SK-N-SH treated with all-trans-retinoic acid at 6 μM for 48 hours (cell line): ENCODE measurements around the gene AGPAT3.

Experiments
- ATAC-seq: fragments of 200-7000 bp; cut with Tn5 transposase; 3 replicates; pipeline ENCODE4 v1.9.1; 2020; ENCODE audit warnings: mild to moderate bottlenecking, moderate library complexity
- ARNTL ChIP-seq: fragments of 450-650 bp; formaldehyde crosslinking; IDR thresholded peaks from 2 replicates; pipeline ENCODE4 v1.5.0; 2020; ENCODE audit warnings: low read depth, mild to moderate bottlenecking, moderate library complexity, borderline replicate concordance
- BACH2 ChIP-seq: fragments of 250-450 bp; sonication (Bioruptor Pico); IDR thresholded peaks from 2 replicates; pipeline ENCODE4 v1.9.0; 2021; ENCODE audit warnings: mild to moderate bottlenecking, borderline replicate concordance
- CSDC2 ChIP-seq: fragments of 250-450 bp; sonication (Bioruptor Pico); IDR thresholded peaks from 2 replicates; pipeline ENCODE4 v1.5.0; 2020; ENCODE audit warnings: mild to moderate bottlenecking, moderate library complexity
- CSRNP3 ChIP-seq: fragments of 250-450 bp; sonication (Bioruptor Pico); IDR thresholded peaks from 2 replicates; pipeline ENCODE4 v1.5.1; 2021; ENCODE audit warnings: mild to moderate bottlenecking, moderate library complexity
- ESRRG ChIP-seq: fragments of 250-450 bp; sonication (Bioruptor Pico); IDR thresholded peaks from 2 replicates; pipeline ENCODE4 v1.6.1; 2021; ENCODE audit warnings: mild to moderate bottlenecking
- GLIS3 ChIP-seq: fragments of 250-450 bp; sonication (Bioruptor Pico); IDR thresholded peaks from 2 replicates; pipeline ENCODE4 v1.5.0; 2020; ENCODE audit warnings: mild to moderate bottlenecking, moderate library complexity
- ISL1 ChIP-seq: fragments of 250-450 bp; sonication (Bioruptor Pico); IDR thresholded peaks from 2 replicates; pipeline ENCODE4 v2.1.2; 2022; ENCODE audit warnings: mild to moderate bottlenecking, moderate library complexity
- OSR1 ChIP-seq: fragments of 250-450 bp; sonication (Bioruptor Pico); IDR thresholded peaks from 2 replicates; pipeline ENCODE4 v1.8.0; 2022; ENCODE audit warnings: moderate library complexity, mild to moderate bottlenecking, inconsistent platforms
- PPARA ChIP-seq: fragments of 250-450 bp; sonication (Bioruptor Pico); IDR thresholded peaks from 2 replicates; pipeline ENCODE4 v1.5.0; 2020; ENCODE audit warnings: mild to moderate bottlenecking, borderline replicate concordance
- RARB ChIP-seq: fragments of 250-450 bp; sonication (Bioruptor Pico); IDR thresholded peaks from 2 replicates; pipeline ENCODE4 v1.8.0; 2021; ENCODE audit warnings: mild to moderate bottlenecking, moderate library complexity
- SNAI2 ChIP-seq: fragments of 250-450 bp; sonication (Bioruptor Pico); IDR thresholded peaks from 2 replicates; pipeline ENCODE4 v1.5.0; 2020; ENCODE audit warnings: mild to moderate bottlenecking, moderate library complexity
- TCF4 ChIP-seq: fragments of 250-450 bp; sonication (Bioruptor Pico); IDR thresholded peaks from 2 replicates; pipeline ENCODE4 v1.8.0; 2021; ENCODE audit warnings: mild to moderate bottlenecking, moderate library complexity, borderline replicate concordance
- TOX ChIP-seq: fragments of 250-450 bp; sonication (Bioruptor Pico); IDR thresholded peaks from 2 replicates; pipeline ENCODE4 v1.8.0; 2021; ENCODE audit warnings: mild to moderate bottlenecking, moderate library complexity, borderline replicate concordance
- TSHZ2 ChIP-seq: fragments of 250-450 bp; sonication (Bioruptor Pico); IDR thresholded peaks from 2 replicates; pipeline ENCODE4 v1.5.0; 2020; ENCODE audit warnings: mild to moderate bottlenecking, moderate library complexity
- ZC3H10 ChIP-seq: fragments of 250-450 bp; sonication (Bioruptor Pico); IDR thresholded peaks from 2 replicates; pipeline ENCODE4 v1.5.1; 2021; ENCODE audit warnings: mild to moderate bottlenecking, moderate library complexity
- ZFP3 ChIP-seq: fragments of 250-450 bp; sonication (Bioruptor Pico); IDR thresholded peaks from 2 replicates; pipeline ENCODE4 v1.5.0; 2020; ENCODE audit warnings: mild to moderate bottlenecking, moderate library complexity
- ZFP30 ChIP-seq: fragments of 450-650 bp; formaldehyde crosslinking; IDR thresholded peaks from 2 replicates; pipeline ENCODE4 v1.5.0; 2022; ENCODE audit warnings: mild to moderate bottlenecking, moderate library complexity
- ZNF565 ChIP-seq: fragments of 450-650 bp; formaldehyde crosslinking; conservative IDR thresholded peaks from 2 replicates; pipeline ENCODE4 v1.5.0; 2020; ENCODE audit warnings: low read depth, mild to moderate bottlenecking, moderate library complexity
- ZNF70 ChIP-seq: fragments of 450-650 bp; formaldehyde crosslinking; IDR thresholded peaks from 2 replicates; pipeline ENCODE4 v1.5.0; 2020; ENCODE audit warnings: mild to moderate bottlenecking, moderate library complexity
- ZNF8 ChIP-seq: fragments of 450-650 bp; formaldehyde crosslinking; IDR thresholded peaks from 2 replicates; pipeline ENCODE4 v1.5.0; 2020; ENCODE audit warnings: mild to moderate bottlenecking, moderate library complexity
- TF ChIP-seq, protein P1 (sequence below): fragments of 250-450 bp; sonication (Bioruptor Pico); IDR thresholded peaks from 2 replicates; pipeline ENCODE4 v1.5.1; 2020; ENCODE audit warnings: low read depth, mild to moderate bottlenecking, moderate library complexity
- TF ChIP-seq, protein P2 (sequence below): fragments of 250-450 bp; sonication (Bioruptor Pico); IDR thresholded peaks from 2 replicates; pipeline ENCODE4 v1.8.0; 2020; ENCODE audit warnings: mild to moderate bottlenecking, moderate library complexity, borderline replicate concordance
- TF ChIP-seq, protein P3 (sequence below): fragments of 250-450 bp; sonication (Bioruptor Pico); IDR thresholded peaks from 2 replicates; pipeline ENCODE4 v1.8.0; 2021; ENCODE audit warnings: low read depth, mild to moderate bottlenecking, moderate library complexity, borderline replicate concordance

Gene AGPAT3

DNA sequence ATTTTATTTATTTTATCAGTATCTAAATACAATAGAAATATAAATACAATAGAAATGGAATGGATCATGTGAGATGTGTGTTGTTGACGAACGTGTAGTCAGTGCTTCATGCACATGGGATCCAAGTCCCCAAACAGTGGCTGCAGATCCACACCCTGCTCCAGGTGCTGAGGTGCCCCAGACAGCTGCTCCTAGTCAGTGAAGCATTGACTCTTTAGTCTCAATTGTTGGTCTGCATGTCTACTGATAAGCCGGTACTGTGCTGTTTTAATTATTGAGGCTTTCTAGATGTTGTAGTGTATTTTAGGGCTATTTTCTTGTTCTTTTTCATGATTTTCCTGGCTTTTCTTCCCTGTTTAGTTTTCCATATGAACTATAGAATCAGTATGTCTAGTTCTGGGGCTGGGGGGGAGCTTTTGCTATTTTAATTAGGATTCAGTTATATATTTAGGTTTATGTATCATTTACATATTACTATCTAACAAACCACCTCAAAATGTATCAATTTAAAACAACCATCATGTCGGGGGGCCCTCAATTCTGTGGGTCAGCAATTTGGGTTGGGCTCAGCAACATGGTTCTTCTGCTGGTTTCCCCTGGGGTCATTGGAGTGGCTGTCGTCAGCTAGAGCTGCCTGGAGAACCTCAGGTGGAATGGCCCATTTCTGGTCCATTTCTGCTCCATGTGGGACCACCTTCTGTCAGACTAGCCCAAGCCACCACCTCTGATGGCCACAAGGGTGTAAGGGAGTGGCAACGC is 83.9 kb downstream of the AGPAT3 start:
- no peak for TF ChIP-seq RARB (CRISPR knock-in tag)
- TF ChIP-seq TSHZ2 (CRISPR knock-in tag) = no peak
- TF ChIP-seq CSDC2 = no peak
- TF ChIP-seq TCF4 (CRISPR knock-in tag) = no peak
- no peak for TF ChIP-seq ARNTL
- TF ChIP-seq BACH2 = no peak
- TF ChIP-seq, protein P1, sequence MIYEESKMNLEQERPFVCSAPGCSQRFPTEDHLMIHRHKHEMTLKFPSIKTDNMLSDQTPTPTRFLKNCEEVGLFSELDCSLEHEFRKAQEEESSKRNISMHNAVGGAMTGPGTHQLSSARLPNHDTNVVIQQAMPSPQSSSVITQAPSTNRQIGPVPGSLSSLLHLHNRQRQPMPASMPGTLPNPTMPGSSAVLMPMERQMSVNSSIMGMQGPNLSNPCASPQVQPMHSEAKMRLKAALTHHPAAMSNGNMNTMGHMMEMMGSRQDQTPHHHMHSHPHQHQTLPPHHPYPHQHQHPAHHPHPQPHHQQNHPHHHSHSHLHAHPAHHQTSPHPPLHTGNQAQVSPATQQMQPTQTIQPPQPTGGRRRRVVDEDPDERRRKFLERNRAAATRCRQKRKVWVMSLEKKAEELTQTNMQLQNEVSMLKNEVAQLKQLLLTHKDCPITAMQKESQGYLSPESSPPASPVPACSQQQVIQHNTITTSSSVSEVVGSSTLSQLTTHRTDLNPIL (CRISPR knock-in tag) = no peak
- TF ChIP-seq, protein P2, sequence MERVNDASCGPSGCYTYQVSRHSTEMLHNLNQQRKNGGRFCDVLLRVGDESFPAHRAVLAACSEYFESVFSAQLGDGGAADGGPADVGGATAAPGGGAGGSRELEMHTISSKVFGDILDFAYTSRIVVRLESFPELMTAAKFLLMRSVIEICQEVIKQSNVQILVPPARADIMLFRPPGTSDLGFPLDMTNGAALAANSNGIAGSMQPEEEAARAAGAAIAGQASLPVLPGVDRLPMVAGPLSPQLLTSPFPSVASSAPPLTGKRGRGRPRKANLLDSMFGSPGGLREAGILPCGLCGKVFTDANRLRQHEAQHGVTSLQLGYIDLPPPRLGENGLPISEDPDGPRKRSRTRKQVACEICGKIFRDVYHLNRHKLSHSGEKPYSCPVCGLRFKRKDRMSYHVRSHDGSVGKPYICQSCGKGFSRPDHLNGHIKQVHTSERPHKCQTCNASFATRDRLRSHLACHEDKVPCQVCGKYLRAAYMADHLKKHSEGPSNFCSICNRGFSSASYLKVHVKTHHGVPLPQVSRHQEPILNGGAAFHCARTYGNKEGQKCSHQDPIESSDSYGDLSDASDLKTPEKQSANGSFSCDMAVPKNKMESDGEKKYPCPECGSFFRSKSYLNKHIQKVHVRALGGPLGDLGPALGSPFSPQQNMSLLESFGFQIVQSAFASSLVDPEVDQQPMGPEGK (CRISPR knock-in tag) = no peak
- TF ChIP-seq GLIS3 (CRISPR knock-in tag) = no peak
- no peak for TF ChIP-seq ZFP3 (CRISPR knock-in tag)
- no peak for TF ChIP-seq OSR1
- TF ChIP-seq SNAI2 (CRISPR knock-in tag) = no peak
- TF ChIP-seq ESRRG (CRISPR knock-in tag) = no peak
- no peak for TF ChIP-seq ISL1
- TF ChIP-seq ZNF70 (CRISPR knock-in tag) = no peak
- TF ChIP-seq ZC3H10 (CRISPR knock-in tag) = no peak
- TF ChIP-seq, protein P3, sequence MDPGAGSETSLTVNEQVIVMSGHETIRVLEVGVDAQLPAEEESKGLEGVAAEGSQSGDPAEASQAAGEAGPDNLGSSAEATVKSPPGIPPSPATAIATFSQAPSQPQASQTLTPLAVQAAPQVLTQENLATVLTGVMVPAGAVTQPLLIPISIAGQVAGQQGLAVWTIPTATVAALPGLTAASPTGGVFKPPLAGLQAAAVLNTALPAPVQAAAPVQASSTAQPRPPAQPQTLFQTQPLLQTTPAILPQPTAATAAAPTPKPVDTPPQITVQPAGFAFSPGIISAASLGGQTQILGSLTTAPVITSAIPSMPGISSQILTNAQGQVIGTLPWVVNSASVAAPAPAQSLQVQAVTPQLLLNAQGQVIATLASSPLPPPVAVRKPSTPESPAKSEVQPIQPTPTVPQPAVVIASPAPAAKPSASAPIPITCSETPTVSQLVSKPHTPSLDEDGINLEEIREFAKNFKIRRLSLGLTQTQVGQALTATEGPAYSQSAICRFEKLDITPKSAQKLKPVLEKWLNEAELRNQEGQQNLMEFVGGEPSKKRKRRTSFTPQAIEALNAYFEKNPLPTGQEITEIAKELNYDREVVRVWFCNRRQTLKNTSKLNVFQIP (CRISPR knock-in tag) = no peak
- no peak for TF ChIP-seq ZFP30 (CRISPR knock-in tag)
- no peak for TF ChIP-seq TOX (CRISPR knock-in tag)
- TF ChIP-seq ZNF565 = no peak
- no peak for ATAC-seq

GRCh38 chr21:43949499-43950208 is 84.6 kb downstream of the AGPAT3 start:
- ATAC-seq = no peak

More at GRCh38 chr21:43949499-43950208, 84.6 kb downstream of the AGPAT3 start:
- TF ChIP-seq ESRRG (CRISPR knock-in tag) = no peak
- TF ChIP-seq PPARA = no peak
- no peak for TF ChIP-seq ZFP3 (CRISPR knock-in tag)
- TF ChIP-seq TSHZ2 (CRISPR knock-in tag) = no peak
- no peak for TF ChIP-seq ARNTL
- no peak for TF ChIP-seq CSRNP3 (CRISPR knock-in tag)
- no peak for TF ChIP-seq ZC3H10 (CRISPR knock-in tag)
- TF ChIP-seq ZFP30 (CRISPR knock-in tag) = no peak
- no peak for TF ChIP-seq RARB (CRISPR knock-in tag)
- TF ChIP-seq OSR1 = no peak
- no peak for TF ChIP-seq SNAI2 (CRISPR knock-in tag)
- no peak for TF ChIP-seq BACH2
- no peak for TF ChIP-seq ZNF8 (CRISPR knock-in tag)
